ENCODE results near the gene TANGO6. TPM values are rescaled to one million over a fixed set of nuclear protein-coding genes. Genes with fewer than 3 reads are reported as not detected.

Gene TANGO6
- total RNA-seq, 2 donors from 2014 or later, result 9.5 to 12.4 TPM

DNA sequence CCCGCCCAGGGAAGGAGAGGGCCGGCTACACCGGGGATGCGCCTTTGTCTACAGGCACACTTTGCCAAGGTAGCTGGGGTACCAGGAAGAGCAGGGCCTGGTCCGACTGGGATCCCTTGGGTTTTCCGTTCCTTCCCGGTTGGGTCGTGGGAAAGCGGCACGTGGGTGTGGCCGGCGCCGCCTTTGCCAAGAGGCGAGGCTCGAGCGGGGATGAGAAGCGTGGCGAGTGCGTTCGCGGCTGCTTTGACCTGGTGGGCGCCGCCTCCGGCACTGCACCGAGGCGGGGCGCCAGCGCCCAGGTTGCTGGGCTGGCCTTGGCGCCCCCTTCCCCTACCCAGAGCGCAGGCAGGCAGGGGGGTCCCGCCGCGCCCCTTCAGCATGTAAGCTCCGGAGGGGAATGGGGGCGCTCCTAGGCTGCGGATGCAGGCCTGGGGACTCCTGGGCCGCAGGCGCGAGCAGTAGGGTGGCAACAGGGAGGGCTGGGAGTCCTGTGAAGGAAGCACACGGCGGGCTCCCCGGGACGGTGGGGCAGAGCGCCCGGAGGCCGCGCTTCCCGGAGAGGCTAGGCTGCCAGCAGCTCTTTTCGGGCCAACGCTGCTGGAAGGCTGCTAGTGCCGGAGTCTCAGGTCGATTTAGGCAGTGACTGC is 264.1 kb downstream of the TANGO6 start:
- intact Hi-C loops (cut with DNase I), result no loop called here

GRCh38 chr16:69108064-69108904 is 265.0 kb downstream of the TANGO6 start:
- DNase-seq (no peak), ATAC-seq (no peak)
- intact Hi-C loops (cut with DNase I), result no loop called here

More for the DNA sequence above, 264.1 kb downstream of the TANGO6 start:
- peak; percentile 25 to 43 for ATAC-seq
- peak; percentile 55 for DNase-seq

- ATAC-seq (no peak), DNase-seq (no peak)
- intact Hi-C loops (cut with DNase I), result no loop called here
Measured at GRCh38 chr16:69108905-69109252, 265.5 kb downstream of the TANGO6 start.

DNA sequence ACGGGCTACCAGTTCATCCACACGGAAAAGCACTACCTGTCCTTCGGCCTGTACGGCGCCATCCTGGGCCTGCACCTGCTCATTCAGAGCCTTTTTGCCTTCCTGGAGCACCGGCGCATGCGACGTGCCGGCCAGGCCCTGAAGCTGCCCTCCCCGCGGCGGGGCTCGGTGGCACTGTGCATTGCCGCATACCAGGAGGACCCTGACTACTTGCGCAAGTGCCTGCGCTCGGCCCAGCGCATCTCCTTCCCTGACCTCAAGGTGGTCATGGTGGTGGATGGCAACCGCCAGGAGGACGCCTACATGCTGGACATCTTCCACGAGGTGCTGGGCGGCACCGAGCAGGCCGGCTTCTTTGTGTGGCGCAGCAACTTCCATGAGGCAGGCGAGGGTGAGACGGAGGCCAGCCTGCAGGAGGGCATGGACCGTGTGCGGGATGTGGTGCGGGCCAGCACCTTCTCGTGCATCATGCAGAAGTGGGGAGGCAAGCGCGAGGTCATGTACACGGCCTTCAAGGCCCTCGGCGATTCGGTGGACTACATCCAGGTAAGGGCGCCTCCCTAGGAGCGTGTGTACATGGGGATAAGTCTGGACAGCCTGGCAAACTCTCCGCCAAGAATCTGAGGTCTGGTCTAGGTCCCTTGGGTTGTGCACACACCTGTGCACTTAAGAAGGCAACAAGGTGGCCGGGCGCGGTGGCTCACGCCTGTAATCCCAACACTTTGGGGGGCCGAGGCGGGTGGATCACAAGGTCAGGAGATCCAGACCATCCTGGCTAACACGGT is 266.3 kb downstream of the TANGO6 start:
- no peak for DNase-seq
- intact Hi-C loops (cut with DNase I), result no loop called here
- no peak for ATAC-seq

GRCh38 chr16:69110406-69110805 is 267.1 kb downstream of the TANGO6 start:
- intact Hi-C loops (cut with DNase I), result no loop called here
- DNase-seq, result no peak

GRCh38 chr16:69111216-69111875 is 268.0 kb downstream of the TANGO6 start:
- ATAC-seq (no peak), DNase-seq (no peak)
- intact Hi-C loops (cut with DNase I), result no loop called here

More at GRCh38 chr16:69110406-69110805, 267.1 kb downstream of the TANGO6 start:
- no peak for ATAC-seq

DNA sequence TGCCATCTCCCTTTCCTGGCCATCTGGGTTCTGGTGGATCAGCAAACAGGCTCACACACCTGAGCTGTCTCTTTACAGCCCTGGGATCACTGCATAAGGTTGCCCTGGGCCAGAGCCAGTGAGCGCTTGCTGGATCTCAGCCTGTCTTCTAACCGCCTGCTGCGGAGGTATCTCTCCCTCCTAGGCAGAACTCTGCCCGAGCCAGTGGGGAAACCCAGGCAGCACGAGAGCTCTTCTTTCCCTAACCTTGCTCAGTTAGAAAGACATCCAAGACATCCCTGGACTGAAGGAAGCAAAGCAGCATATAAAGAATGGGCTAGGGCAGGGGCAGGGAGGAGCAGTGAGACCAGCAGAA is 268.5 kb downstream of the TANGO6 start:
- no peak for DNase-seq
- intact Hi-C loops (cut with DNase I), result no loop called here
- ATAC-seq, result no peak

DNA sequence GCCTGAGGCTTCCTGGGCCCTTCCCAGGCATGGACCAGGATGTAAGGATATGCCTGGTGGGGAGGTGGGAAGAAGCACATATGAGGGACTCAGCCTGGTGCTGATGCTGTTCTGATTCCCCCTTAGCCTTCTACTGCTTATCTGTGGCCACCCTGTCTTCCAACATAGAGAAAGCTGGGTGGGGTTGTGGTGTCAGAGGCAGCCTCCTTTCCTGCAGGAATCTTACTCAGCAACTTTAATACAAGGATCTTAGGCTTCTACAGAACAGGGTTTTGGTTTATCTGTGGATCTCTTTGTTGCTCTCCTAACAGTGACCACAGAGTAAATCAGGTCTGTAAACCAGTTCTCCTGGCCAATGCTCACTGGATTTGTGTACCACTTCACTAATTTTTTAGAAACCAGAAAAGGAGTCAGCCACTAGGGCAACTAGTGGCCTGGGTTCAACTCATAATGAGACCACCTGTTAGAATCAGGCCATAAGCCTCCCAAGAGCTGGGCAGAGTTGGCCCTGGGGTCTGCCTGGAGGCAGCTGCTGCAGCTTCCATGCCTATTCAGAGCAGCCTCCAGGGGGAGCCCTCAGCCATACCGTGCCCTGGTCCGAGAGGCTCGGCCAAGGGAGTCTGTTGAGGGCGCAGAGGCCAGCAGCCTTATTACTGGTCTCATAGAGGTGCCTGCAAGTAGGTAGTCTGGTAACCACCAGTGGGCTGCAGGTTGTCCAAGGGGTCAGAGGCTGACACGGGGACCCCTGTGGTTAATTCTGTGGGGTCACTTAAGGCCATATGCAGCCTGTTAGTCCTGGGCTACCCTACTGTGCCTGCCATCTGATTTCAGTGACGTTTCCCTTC is 269.2 kb downstream of the TANGO6 start:
- ATAC-seq (peak; percentile 63 to 71), DNase-seq (peak; percentile 71)
- intact Hi-C loops (cut with DNase I), result no loop called here

DNA sequence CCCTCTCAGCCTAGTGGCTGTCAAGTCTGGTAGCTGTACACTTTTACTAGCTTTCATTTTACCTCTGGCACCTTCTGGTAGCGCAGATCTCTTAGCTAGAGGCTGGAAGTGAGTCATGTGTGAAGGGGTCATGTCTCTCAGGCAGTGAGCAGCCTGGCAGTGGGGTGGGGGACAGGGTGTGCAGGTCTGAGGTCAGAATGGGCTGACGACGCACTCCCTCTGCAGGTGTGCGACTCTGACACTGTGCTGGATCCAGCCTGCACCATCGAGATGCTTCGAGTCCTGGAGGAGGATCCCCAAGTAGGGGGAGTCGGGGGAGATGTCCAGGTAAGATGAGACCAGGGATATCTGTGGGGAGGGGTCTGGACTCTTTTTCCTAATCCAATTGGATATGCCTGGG is 269.9 kb downstream of the TANGO6 start:
- ATAC-seq (no peak), DNase-seq (no peak)
- intact Hi-C loops (cut with DNase I), result no loop called here

DNA sequence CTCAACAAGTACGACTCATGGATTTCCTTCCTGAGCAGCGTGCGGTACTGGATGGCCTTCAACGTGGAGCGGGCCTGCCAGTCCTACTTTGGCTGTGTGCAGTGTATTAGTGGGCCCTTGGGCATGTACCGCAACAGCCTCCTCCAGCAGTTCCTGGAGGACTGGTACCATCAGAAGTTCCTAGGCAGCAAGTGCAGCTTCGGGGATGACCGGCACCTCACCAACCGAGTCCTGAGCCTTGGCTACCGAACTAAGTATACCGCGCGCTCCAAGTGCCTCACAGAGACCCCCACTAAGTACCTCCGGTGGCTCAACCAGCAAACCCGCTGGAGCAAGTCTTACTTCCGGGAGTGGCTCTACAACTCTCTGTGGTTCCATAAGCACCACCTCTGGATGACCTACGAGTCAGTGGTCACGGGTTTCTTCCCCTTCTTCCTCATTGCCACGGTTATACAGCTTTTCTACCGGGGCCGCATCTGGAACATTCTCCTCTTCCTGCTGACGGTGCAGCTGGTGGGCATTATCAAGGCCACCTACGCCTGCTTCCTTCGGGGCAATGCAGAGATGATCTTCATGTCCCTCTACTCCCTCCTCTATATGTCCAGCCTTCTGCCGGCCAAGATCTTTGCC is 271.1 kb downstream of the TANGO6 start:
- ATAC-seq (no peak), DNase-seq (no peak)
- intact Hi-C loops (cut with DNase I), result no loop called here

DNA sequence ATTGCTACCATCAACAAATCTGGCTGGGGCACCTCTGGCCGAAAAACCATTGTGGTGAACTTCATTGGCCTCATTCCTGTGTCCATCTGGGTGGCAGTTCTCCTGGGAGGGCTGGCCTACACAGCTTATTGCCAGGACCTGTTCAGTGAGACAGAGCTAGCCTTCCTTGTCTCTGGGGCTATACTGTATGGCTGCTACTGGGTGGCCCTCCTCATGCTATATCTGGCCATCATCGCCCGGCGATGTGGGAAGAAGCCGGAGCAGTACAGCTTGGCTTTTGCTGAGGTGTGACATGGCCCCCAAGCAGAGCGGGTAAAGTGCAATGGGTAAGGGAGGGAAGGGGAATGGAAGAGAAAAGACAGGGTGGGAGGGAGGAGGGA is 271.6 kb downstream of the TANGO6 start:
- DNase-seq (no peak), ATAC-seq (no peak)
- intact Hi-C loops (cut with DNase I), result no loop called here

- DNase-seq (no peak), ATAC-seq (no peak)
- intact Hi-C loops (cut with DNase I), result no loop called here
Measured at GRCh38 chr16:69115361-69115760, 272.0 kb downstream of the TANGO6 start.

- DNase-seq, result no peak
- ATAC-seq, result no peak
- intact Hi-C loops (cut with DNase I), result no loop called here
Measured at GRCh38 chr16:69115837-69116236, 272.5 kb downstream of the TANGO6 start.

GRCh38 chr16:69116256-69116875 is 273.0 kb downstream of the TANGO6 start:
- intact Hi-C loops (cut with DNase I), result no loop called here
- ATAC-seq (no peak), DNase-seq (no peak)

DNA sequence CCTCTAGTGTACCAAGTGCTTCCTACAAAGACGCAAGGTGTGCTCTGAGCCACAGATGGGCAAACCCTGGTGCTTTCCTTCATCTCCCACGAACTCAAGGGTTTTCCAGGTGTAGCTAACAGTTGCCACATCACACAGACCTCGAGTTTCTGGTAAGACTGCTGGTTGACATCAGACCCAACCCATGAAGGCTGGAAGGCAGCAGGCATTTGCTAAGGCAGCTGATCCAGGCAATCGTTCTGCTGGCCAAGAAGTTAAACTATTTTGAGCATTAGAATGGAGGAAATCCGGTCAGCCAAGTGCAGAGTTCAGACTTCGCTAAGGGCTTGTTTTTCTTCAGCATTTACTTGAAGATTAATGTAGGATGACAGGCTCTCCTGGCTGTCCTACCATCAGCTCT is 273.6 kb downstream of the TANGO6 start:
- intact Hi-C loops (cut with DNase I), result no loop called here
- DNase-seq, result no peak
- ATAC-seq, result peak in 1 of 2 donors; percentile 31

DNA sequence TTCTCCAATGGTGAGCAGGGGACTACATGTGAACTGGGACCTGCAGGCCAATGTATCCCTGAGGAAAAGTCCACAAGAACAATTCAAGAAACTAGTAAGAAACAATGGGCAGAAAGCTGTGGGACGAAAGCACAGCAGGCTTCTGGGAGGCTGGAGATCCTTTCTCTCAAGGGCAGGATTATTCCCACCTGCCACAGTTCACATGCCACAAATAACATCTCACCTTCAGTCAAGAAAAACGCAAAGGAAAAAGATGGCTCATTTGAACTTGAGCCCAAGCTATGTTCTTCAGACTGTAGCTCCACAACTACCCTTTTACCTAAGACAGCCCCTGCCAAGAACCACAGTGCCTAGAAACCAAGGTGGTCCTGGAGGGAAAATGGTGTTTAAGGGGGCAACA is 275.1 kb downstream of the TANGO6 start:
- intact Hi-C loops (cut with DNase I), result no loop called here
- no peak for ATAC-seq
- DNase-seq, result no peak

- no peak for DNase-seq
- ATAC-seq, result no peak
- intact Hi-C loops (cut with DNase I), result no loop called here
Measured at GRCh38 chr16:69118994-69119393, 275.7 kb downstream of the TANGO6 start.

- intact Hi-C loops (cut with DNase I), result no loop called here
- DNase-seq (no peak), ATAC-seq (no peak)
Measured at GRCh38 chr16:69119536-69119935, 276.2 kb downstream of the TANGO6 start.

Data from left cardiac atrium (tissue), 4 donors.